Bone marrow (tissue), 2 donors: ENCODE measurements around the gene SH3BP1.
"Not testable (repeated sequence)": the region's sequence is repeated elsewhere in the genome, so short reads cannot be mapped to it uniquely, and the experiment has no call there.

Experiments
- DNase-seq, 2 donors: peaks; one replicate each; lab custom pipeline; 2025; lab: John Stamatoyannopoulos, UW

The SH3BP1 gene, protein sequence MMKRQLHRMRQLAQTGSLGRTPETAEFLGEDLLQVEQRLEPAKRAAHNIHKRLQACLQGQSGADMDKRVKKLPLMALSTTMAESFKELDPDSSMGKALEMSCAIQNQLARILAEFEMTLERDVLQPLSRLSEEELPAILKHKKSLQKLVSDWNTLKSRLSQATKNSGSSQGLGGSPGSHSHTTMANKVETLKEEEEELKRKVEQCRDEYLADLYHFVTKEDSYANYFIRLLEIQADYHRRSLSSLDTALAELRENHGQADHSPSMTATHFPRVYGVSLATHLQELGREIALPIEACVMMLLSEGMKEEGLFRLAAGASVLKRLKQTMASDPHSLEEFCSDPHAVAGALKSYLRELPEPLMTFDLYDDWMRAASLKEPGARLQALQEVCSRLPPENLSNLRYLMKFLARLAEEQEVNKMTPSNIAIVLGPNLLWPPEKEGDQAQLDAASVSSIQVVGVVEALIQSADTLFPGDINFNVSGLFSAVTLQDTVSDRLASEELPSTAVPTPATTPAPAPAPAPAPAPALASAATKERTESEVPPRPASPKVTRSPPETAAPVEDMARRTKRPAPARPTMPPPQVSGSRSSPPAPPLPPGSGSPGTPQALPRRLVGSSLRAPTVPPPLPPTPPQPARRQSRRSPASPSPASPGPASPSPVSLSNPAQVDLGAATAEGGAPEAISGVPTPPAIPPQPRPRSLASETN

DNA sequence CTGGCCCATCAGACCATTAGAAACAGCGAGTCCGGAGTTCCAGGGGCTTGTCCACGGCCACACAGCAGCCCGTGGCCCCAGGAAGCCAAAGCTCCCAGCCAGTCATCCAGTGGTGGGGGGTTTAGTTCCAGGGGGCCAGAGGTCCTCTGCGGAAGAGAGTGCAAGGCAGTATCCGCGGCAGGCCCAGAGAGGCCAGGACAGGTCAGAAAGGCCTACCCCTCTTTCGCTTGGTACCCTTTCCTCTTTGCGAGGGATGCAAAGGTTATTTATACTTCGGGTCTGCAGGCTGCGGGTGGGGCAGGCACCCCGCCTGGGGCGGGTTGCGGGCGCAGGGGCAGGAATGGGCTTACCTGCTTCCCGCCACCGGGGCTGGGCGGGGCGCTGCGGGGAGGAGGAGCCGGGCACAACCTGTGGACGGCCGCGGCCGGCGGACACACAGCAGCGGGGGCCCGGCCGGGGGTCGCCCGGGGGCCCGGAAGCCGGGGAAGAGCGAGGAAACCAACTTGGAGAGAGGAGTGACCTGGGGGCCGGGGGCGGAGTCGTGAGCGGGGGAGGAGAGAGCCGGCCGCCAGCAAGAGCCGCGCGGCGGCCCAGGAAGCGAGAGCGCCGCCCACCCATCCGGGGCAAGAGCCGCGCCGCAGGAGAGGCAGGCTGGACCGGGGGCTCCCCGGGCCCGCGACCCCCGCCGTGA is at the start of gene SH3BP1:
Gene SH3BP1 (plus strand): TSS at position 600 of the 691 bp plus-strand sequence. CDS start 119 bp downstream, outside the sequence.
- no peak for DNase-seq

DNA sequence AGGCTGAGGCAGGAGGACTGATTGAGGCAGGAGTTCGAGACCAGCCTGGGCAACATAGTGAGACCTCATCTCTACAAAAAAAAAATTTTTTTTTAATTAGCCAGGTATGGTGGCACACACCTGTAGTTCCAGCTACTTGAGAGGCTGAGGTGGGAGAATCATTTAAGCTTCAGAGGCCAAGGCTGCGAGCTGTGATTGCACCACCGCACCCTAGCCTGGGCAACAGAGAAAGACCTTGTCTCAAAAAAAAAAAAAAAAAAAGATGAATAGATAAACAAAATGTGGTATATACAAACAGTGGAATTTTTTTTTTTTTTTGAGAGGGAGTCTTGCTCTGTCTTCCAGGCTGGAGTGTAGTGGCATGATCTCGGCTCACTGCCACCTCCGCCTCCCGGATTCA is 48.4 kb upstream of the SH3BP1 start:
- not testable (repeated sequence) for DNase-seq

DNA sequence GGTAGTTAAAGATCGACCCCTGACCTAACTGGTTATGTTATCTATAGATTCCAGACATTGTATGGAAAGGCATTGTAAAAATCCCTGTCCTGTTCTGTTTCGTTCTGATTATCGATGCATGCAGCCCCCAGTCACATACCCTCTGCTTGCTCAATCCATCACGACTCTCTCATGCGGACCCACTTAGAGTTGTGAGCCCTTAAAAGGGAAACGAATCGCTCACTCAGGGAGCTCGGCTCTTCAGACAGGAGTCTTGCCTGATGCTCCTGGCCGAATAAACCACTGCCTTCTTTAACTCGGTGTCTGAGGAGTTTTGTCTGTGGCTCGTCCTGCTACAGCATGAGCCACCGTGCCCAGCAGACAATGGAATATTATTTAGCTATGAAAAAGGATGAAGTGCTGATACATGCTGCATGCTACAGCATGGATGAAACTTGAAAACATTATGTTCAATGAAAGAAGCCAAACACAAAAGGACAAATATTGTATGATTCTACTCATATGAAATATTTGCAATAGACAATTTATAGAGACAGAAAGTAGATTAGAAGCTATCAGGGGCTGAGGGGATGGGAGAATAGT is 47.6 kb upstream of the SH3BP1 start:
- no peak for DNase-seq

DNA sequence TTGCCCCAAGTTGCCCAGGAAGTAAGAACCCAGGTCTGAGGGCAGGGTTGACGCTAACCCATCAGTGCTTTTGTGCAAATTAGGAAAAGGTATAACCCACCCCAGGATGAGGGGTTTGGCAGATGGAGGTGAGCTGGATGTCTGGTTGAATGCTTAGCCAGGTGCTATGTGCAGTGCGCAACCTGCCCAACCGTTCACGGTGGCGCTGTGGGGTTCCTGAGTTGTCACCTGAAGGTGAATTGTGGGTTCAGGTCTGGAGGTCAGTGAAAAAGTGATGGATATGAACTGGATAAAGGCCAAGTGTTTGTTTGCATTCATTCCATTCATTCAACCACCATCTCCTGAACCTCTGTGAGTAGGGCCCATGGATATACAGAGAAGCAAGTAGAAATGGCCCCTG is 45.2 kb upstream of the SH3BP1 start:
- DNase-seq, result no peak

- no peak for DNase-seq
Measured at GRCh38 chr22:37599153-37599552, 40.3 kb upstream of the SH3BP1 start.

DNA sequence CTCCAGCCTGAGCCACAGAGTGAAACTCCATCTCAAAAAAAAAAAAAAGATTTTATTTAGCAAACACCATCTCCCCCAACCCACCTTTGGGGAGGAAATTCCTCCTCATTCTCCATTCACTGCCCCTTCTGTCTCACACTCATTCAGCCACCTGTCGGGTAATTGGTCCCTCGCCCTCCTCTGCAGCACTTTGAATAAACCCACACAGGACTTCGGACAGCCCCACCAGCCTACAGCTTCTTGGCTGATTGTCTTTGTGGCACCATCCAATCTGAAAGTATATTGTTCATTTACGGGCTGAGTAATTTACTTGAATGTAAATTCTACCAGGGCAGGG is 38.3 kb upstream of the SH3BP1 start:
- no peak for DNase-seq

GRCh38 chr22:37601540-37602442 is 37.7 kb upstream of the SH3BP1 start:
- no peak for DNase-seq

DNA sequence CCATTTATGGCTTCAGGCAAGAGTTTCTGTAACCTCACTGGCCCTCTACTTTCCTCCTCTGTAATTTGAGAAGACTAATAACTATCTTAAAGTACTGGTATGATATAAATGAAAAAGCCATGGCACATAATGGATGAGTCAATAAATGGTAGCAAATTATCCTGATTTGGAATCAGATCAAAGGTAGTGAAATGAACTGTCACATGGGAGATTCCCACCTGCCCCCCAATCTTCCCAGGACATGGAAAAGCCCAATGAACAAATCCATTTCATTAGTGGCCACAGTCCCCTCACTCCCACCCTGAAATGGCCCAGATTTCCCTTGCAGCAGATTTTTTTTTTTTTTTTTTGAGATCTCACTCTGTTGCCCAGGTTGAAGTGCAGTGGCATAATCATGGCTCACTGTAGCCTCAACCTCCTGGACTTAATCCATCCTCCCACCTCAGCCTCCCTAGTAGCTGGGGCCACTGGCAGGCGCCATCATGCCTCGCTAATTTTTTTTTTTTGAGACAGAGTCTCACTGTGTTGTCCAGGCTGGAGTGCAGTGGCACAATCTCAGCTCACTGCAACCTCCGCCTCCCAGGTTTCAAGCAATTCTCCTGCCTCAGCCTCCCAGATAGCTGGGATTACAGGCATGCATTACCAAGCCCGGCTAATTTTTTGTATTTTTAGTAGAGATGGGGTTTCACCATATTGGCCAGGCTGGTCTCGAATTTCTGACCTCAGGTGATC is 36.8 kb upstream of the SH3BP1 start:
- DNase-seq, result not testable (repeated sequence)

DNA sequence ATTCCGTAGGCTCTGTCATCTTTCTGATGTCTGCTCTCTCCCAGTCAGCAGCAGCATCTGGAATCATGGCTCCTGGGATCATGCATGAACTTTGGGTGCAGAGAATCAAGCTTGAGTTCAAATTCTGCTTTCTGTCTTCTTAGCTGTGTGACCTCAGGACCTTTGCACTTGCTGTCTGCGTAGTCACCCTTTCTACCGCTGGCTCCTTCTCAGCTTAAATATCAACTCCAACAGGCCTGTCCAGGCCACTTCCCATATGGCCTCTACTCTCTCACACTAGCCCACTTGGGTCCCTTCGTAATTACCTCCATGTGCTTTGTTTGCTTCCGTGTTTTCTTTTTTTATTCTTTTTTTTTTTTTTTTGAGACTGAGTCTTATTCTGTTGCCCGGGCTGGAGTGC is 35.4 kb upstream of the SH3BP1 start:
- no peak for DNase-seq

- DNase-seq, result no peak
Measured at GRCh38 chr22:37604875-37605274, 34.6 kb upstream of the SH3BP1 start.

- DNase-seq, result peak; percentile 7 to 43
Measured at GRCh38 chr22:37607010-37607934, 32.2 kb upstream of the SH3BP1 start.

DNA sequence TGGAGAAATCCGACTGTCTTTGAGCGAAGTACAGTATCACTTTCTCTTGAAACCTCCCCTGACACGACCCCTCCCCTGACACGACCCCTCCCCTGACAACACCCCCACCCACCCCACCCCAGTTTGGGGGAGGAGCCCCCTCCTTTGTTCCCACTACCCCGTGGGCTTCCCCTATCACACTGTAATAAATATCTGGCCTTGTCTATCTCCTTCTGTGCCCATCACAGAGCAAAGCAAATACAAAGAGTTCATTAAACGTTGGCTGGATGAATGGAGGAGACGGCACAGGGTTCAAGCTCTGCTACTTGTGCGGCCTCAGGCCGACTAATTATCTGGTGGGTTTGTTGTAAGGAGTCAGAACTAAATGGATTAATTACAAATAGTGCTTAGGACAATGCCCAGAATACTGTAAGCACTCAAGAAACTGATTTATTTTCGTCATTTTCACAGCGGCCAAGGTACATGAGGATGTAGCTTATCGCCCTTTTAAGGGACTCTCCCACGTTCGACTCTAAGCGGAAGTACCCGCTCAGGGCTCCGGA is 31.5 kb upstream of the SH3BP1 start:
- DNase-seq, result peak in 1 of 2 donors; percentile 36

GRCh38 chr22:37608477-37609239 is 30.8 kb upstream of the SH3BP1 start, which contains the start of gene GGA1:
GGA1 (plus strand) TSS chr22:37608834; CDS start chr22:37608861, 27 bp downstream.
- DNase-seq, result peak; percentile 89 to 97

DNA sequence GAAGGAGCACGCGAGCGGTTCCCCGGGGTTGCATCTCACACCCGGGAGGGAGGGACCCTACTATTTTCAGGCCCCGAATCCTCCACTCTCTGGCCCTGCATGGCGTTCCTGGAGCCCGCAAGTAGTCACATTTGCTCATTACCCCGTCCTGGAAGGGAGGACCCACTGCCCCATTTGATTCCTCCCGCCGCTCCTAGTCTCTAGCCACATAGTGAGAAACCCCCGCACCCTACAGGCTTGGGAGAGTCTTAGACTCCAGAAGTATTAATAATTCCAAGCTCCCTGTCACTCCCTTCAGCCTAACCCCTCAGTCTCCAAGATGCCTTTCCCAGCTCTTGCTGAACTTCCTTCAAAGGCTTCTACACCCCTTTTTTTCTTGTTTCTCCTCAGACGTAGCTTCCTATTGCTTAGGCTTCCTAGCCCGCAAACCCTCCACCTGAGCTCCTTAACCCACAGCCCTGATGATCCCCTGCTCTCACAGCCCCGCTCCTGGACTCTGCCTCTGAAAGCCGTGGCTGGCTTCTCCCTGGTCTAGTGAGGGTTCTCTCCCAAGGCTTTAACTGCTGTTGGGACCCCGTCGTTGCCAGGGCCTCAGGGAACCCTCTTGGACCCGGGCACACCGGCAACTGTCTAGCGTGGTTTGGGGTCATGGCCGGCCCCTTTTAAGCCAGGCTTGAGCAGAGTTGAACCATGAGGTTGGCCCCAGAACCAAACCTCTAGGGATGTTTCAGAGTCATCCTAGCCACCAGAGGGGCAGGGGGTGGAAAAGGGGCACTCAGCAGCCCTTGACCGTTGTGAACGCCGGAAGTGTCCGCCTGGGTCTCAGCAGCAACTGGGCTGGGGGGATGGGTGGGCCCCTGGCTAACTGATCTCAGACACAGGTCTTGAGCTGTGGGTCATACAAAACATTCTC is 30.0 kb upstream of the SH3BP1 start:
- no peak for DNase-seq

- DNase-seq, result not testable (repeated sequence)
Measured at GRCh38 chr22:37610153-37610475, 29.4 kb upstream of the SH3BP1 start.

DNA sequence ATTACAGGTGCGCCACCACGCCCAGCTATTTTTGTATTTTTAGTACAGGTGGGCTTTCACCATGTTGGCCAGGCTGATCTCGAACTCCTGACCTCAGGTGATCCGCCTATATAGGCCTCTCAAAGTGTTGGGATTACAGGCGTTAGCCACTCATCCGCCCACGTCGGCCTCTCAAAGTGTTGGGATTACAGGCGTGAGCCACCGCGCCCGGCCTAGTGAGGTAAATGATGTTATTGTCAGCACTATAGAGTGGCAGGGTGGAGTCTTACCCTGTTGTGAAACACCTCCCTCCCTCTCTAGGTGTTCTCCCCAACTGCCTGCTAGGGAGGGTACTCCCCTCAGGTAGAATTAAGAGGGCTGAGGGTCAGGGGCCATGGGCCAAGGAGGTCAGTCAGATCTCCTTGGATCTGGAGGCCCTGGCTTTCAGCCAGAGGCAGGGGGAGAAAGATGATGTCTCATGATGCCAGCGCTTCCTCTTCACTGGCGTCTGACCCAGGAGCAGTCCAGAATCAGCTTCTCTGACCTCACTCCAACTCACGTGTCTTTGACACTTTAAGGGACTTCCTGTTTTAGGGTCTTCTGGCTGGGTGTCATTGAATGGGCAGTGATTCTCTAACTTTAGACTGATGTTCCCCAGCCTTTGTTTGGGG is 28.9 kb upstream of the SH3BP1 start:
- peak in 1 of 2 donors; percentile 18 for DNase-seq

DNA sequence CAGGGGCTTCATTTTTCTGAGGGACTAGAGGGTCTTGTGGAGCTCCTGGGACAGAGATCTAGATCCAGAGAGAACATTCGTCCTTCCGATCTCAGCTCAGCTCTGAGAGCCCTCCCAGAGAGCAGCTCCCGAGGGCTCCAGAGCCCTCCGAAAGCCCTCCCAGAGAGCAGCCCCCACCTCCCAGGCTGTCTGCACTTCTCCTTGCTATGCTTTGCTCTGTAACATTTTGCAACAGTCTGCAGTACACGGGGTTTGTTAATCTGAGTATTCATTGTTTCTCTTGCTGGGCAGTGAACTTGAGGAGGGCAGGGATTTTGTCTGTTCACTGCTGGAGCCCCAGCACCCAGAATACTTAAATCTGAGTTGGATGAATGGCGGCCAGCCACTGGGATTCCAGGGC is 28.3 kb upstream of the SH3BP1 start:
- DNase-seq, result no peak
